HG02571 (cell line): ENCODE results near the gene XAGE3.
"Not testable (repeated sequence)": the region's sequence is repeated elsewhere in the genome, so short reads cannot be mapped to it uniquely, and the experiment has no call there.

Experiments used
- ATAC-seq: cut with Tn5 transposase; IDR thresholded peaks from one replicate; pipeline ENCODE4 v1.9.1; 2021; ENCODE audit warnings: mild to moderate bottlenecking, moderate library complexity; ENCODE audit not compliant: unreplicated experiment

Gene XAGE3

GRCh38 chrX:52843619-52844018 is 24.3 kb downstream of the XAGE3 start:
- not testable (repeated sequence) for ATAC-seq

- ATAC-seq = no peak
These were observed 28.7 kb downstream of the XAGE3 start for GRCh38 chrX:52839137-52839536.

GRCh38 chrX:52830551-52830950 is 37.3 kb downstream of the XAGE3 start:
- ATAC-seq = no peak

- ATAC-seq = no peak
These were observed 43.3 kb downstream of the XAGE3 start for GRCh38 chrX:52824608-52825007.

GRCh38 chrX:52821079-52821760 is 46.7 kb downstream of the XAGE3 start:
- ATAC-seq = no peak

- ATAC-seq = no peak
These were observed 48.1 kb downstream of the XAGE3 start for GRCh38 chrX:52819788-52820187.
